ENCODE data around the gene CLIP3.

The CLIP3 gene

DNA sequence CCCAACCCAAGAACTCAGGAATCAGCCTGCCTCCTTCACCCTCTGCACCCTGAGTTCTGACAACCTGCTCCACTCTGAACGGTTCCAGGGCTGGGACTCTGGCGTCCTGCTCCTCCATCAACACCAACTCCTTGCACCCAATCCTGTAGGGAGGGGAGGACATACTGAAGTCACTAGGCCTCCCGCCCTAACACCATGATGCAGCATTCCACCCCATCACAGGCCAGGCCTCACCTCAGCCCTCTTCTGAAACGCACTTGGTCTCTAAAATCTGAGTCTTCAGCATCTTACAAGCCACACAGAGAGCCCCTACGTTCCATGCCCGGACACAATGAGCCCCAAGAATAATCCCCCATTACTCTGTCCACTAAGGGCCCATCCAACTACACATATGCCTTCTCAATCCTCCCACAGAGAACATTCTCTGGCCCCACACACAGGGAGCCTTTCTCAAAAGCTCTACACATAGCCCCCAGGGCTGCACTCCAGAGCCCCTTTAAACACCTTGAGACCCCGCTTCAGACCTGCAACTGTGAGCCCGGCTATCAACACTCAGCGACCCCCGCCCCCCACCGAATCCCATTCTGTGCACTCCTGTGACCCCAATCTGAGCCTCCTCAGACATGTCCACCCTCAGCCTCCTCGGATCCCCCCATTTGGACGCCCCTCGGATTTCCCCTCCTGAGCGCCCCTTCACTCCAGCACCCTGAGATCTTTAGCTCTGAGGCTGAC is 19.2 kb downstream of the CLIP3 start:
- H4K8ac ChIP-seq (ENCODE audit: low read depth, low read length), result no peak overlapping the region
- H3K79me1 ChIP-seq (ENCODE audit: low read depth, low read length), result peaks cover 8% of the 10 kb centered on the region
- no peak for DNase-seq (ENCODE audit: low spot score)
- H3K14ac ChIP-seq (ENCODE audit: low read length), result no peak overlapping the region
- peaks cover 21 to 26% of the 10 kb centered on the region in 2 donors for H3K36me3 ChIP-seq (replicated peaks in 1 of 2; ENCODE audit: control insufficient read depth in 2 of 2, insufficient read depth in 2 of 2, low read length in 2 of 2)
- no peak overlapping the region for H3K9ac ChIP-seq (ENCODE audit: low read depth, low read length, poor library complexity)
- no peak overlapping the region for H3K27ac ChIP-seq (replicated peaks; ENCODE audit: low read length)
- peak overlapping the region; percentile 64 for H2AK5ac ChIP-seq (ENCODE audit: low read depth, low read length)
- H3K4me3 ChIP-seq (ENCODE audit: low read length in 2 of 2), result peak overlapping the region; percentile 90 to 91
- peaks cover 7 to 19% of the 10 kb centered on the region in 2 donors for H3K4me1 ChIP-seq (ENCODE audit: control insufficient read depth in 2 of 2, insufficient read depth in 1 of 2, low read depth in 1 of 2, low read length in 2 of 2)
- H4K91ac ChIP-seq (ENCODE audit: low read depth, low read length, poor library complexity), result no peak overlapping the region
- H2BK120ac ChIP-seq (ENCODE audit: low read depth, low read length), result peak overlapping the region; percentile 64
- no peak overlapping the region for H3K4ac ChIP-seq (ENCODE audit: low read length)
- WGBS, 2 donors (ENCODE audit: extremely low coverage in 2 of 2, insufficient read length in 2 of 2, insufficient replicate concordance in 1 of 2), result no CpG with 5 or more reads among the region's 15 CpGs
- peak overlapping the region; percentile 85 for H2AFZ ChIP-seq (ENCODE audit: low read length)
- H2BK12ac ChIP-seq (ENCODE audit: low read length), result no peak overlapping the region
- no peak overlapping the region for H2BK5ac ChIP-seq (ENCODE audit: low read length)
- H2BK15ac ChIP-seq (ENCODE audit: low read length), result no peak overlapping the region
- H3K4me2 ChIP-seq (ENCODE audit: insufficient read depth, low read length, poor library complexity, severe bottlenecking), result peak overlapping the region; percentile 84
- H3K23ac ChIP-seq (ENCODE audit: low read depth, low read length, poor library complexity), result no peak overlapping the region
- peak overlapping the region; percentile 76 for H3K18ac ChIP-seq (ENCODE audit: low read length)
- peaks cover 0 to 2% (median 0%) of the 10 kb centered on the region in 3 experiments for H3K27me3 ChIP-seq (ENCODE audit: control insufficient read depth in 3 of 3, insufficient read depth in 3 of 3, low read depth in 1 of 3, low read length in 3 of 3)
- H3K9me3 ChIP-seq (replicated peaks in 1 of 2; ENCODE audit: control insufficient read depth in 2 of 2, insufficient read depth in 1 of 2, low read depth in 1 of 2, low read length in 2 of 2), result no peaks in the 10 kb centered on the region

DNA sequence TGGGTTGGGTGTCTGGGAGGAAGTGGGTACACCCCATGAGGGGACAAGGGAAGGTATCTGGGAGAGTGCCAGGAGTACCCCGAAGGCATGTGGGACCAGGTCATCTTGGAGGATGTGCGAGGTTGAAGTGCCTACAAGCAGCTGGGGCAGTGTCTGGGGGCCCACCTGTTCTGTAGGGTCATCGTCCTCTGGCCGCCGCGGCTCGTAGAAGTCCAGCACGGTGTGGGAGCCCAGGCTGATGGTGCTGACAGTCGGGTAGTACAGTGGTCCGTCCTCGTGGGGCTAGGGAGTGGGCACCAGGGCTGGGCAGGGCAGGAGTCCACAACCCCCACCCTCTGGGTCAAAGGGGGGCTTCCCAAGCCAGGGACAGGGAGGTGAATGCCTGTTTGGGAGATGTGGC is 22.3 kb downstream of the CLIP3 start:
- H3K36me3 ChIP-seq (replicated peaks in 1 of 2; ENCODE audit: control insufficient read depth in 2 of 2, insufficient read depth in 2 of 2, low read length in 2 of 2), result peaks cover under 1 to 3% of the 10 kb centered on the region in 2 donors
- peak overlapping the region; percentile 35 for H3K18ac ChIP-seq (ENCODE audit: low read length)
- H2BK120ac ChIP-seq (ENCODE audit: low read depth, low read length), result no peak overlapping the region
- no peak overlapping the region for H4K91ac ChIP-seq (ENCODE audit: low read depth, low read length, poor library complexity)
- peak overlapping the region; percentile 75 for H2AK5ac ChIP-seq (ENCODE audit: low read depth, low read length)
- H3K9ac ChIP-seq (ENCODE audit: low read depth, low read length, poor library complexity), result no peak overlapping the region
- H3K9me3 ChIP-seq (replicated peaks in 1 of 2; ENCODE audit: control insufficient read depth in 2 of 2, insufficient read depth in 1 of 2, low read depth in 1 of 2, low read length in 2 of 2), result no peaks in the 10 kb centered on the region
- no peak overlapping the region for H3K4me2 ChIP-seq (ENCODE audit: insufficient read depth, low read length, poor library complexity, severe bottlenecking)
- H3K4ac ChIP-seq (ENCODE audit: low read length), result peak overlapping the region; percentile 53
- peaks cover 7 to 19% of the 10 kb centered on the region in 2 donors for H3K4me1 ChIP-seq (ENCODE audit: control insufficient read depth in 2 of 2, insufficient read depth in 1 of 2, low read depth in 1 of 2, low read length in 2 of 2)
- no peak overlapping the region for H3K14ac ChIP-seq (ENCODE audit: low read length)
- peak overlapping the region; percentile 95 for H2BK5ac ChIP-seq (ENCODE audit: low read length)
- WGBS, 2 donors (ENCODE audit: extremely low coverage in 2 of 2, insufficient read length in 2 of 2, insufficient replicate concordance in 1 of 2), result no CpG with 5 or more reads among the region's 11 CpGs
- H2BK12ac ChIP-seq (ENCODE audit: low read length), result no peak overlapping the region
- no peak for DNase-seq (ENCODE audit: low spot score)
- H3K79me1 ChIP-seq (ENCODE audit: low read depth, low read length), result peaks cover 11% of the 10 kb centered on the region
- H3K23ac ChIP-seq (ENCODE audit: low read depth, low read length, poor library complexity), result peak overlapping the region; percentile 55
- H3K4me3 ChIP-seq (ENCODE audit: low read length in 2 of 2), result no peak overlapping the region
- no peak overlapping the region for H3K27ac ChIP-seq (replicated peaks; ENCODE audit: low read length)
- H2BK15ac ChIP-seq (ENCODE audit: low read length), result peak overlapping the region; percentile 89
- H3K27me3 ChIP-seq (ENCODE audit: control insufficient read depth in 3 of 3, insufficient read depth in 3 of 3, low read depth in 1 of 3, low read length in 3 of 3), result peaks cover 0 to 2% (median 0%) of the 10 kb centered on the region in 3 experiments
- no peak overlapping the region for H4K8ac ChIP-seq (ENCODE audit: low read depth, low read length)
- H2AFZ ChIP-seq (ENCODE audit: low read length), result no peak overlapping the region

DNA sequence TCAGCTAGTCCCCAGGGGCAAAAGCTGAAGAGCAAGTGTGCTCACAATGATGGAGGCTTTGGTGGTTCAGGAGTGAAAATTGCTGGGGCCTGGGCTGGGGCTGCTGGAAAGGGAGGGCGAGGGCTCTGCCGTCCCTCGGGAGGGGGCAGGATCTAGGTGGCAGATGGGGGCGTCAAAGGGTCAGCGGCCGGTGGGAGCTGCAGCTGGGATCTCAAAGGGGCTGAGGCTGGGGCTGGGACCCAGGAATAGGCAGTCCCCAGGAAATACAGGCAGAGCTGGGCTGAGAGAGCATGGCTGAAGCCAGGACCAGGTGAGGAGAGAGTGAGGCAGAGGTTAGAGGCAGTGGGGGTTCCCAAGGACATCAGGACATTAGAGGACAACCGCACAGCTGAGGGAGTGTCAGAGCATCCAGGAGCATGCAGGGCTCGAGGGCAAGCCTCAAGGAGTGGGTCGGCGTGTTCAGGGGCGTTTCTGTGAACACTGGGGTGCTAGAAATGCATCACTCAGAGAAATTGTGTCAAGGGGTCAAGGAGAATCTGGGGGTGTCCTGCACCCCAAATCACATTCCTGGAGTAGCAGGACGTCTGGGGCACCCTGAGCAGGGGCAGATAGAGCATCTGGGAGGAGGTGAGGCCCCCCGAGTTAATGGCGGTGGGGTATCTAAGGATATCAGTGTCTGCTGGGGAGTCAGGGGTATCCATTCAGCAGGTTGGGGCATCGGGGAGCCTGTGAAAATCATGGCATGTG is 22.9 kb downstream of the CLIP3 start:
- Histone ChIP-seq H2BK15ac (ENCODE audit: low read length) (peak overlapping the region; percentile 93), H3K18ac (ENCODE audit: low read length) (peak overlapping the region; percentile 82), H2BK120ac (ENCODE audit: low read depth, low read length) (peak overlapping the region; percentile 78), H2AK5ac (ENCODE audit: low read depth, low read length) (peak overlapping the region; percentile 60), H3K27ac (replicated peaks; ENCODE audit: low read length) (peak overlapping the region; percentile 28), H2AFZ (ENCODE audit: low read length) (no peak overlapping the region), H3K36me3 (replicated peaks in 1 of 2; ENCODE audit: control insufficient read depth in 2 of 2, insufficient read depth in 2 of 2, low read length in 2 of 2) (peaks cover 0 to 3% of the 10 kb centered on the region in 2 donors), H3K4me2 (ENCODE audit: insufficient read depth, low read length, poor library complexity, severe bottlenecking) (peak overlapping the region; percentile 69), H3K4me1 (ENCODE audit: control insufficient read depth in 2 of 2, insufficient read depth in 1 of 2, low read depth in 1 of 2, low read length in 2 of 2) (peaks cover 5 to 19% of the 10 kb centered on the region in 2 donors), H3K9ac (ENCODE audit: low read depth, low read length, poor library complexity) (peak overlapping the region; percentile 90), H2BK5ac (ENCODE audit: low read length) (peak overlapping the region; percentile 95), H4K8ac (ENCODE audit: low read depth, low read length) (no peak overlapping the region), H3K4me3 (ENCODE audit: low read length in 2 of 2) (peak overlapping the region in 1 of 2 donors; percentile 46), H3K27me3 (ENCODE audit: control insufficient read depth in 3 of 3, insufficient read depth in 3 of 3, low read depth in 1 of 3, low read length in 3 of 3) (peaks cover 0 to 2% (median 0%) of the 10 kb centered on the region in 3 experiments), H3K14ac (ENCODE audit: low read length) (peak overlapping the region; percentile 5), H3K23ac (ENCODE audit: low read depth, low read length, poor library complexity) (peak overlapping the region; percentile 97), H2BK12ac (ENCODE audit: low read length) (peak overlapping the region; percentile 78), H3K9me3 (replicated peaks in 1 of 2; ENCODE audit: control insufficient read depth in 2 of 2, insufficient read depth in 1 of 2, low read depth in 1 of 2, low read length in 2 of 2) (no peaks in the 10 kb centered on the region), H3K4ac (ENCODE audit: low read length) (peak overlapping the region; percentile 38), H3K79me1 (ENCODE audit: low read depth, low read length) (peaks cover 11% of the 10 kb centered on the region), H4K91ac (ENCODE audit: low read depth, low read length, poor library complexity) (no peak overlapping the region)
- WGBS, 2 donors (ENCODE audit: extremely low coverage in 2 of 2, insufficient read length in 2 of 2, insufficient replicate concordance in 1 of 2), result no CpG with 5 or more reads among the region's 15 CpGs
- DNase-seq (ENCODE audit: low spot score), result no peak

DNA sequence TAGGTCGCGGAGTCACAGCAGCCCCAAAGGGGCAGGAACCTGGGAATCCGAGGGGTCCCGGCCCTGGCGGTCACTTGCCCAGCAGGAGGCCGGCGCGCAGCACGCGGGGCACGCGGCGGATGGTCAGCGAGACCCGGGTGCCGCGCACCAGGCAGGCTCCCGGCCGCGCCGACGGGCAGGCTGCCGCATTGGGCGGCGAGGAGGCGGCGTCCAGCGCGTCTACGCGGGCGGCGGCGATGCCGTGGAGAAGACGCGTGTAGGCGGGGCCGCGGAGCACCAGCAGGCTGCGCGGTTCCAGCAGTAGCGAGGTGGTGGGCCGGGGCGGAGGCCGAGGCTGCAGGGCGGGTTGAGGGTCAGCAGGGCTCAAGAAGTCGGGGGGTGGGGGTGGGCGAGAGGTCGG is 23.5 kb downstream of the CLIP3 start:
- Histone ChIP-seq H2AFZ (ENCODE audit: low read length) (no peak overlapping the region), H3K23ac (ENCODE audit: low read depth, low read length, poor library complexity) (peak overlapping the region; percentile 97), H4K8ac (ENCODE audit: low read depth, low read length) (no peak overlapping the region), H3K27ac (replicated peaks; ENCODE audit: low read length) (no peak overlapping the region), H3K4me3 (ENCODE audit: low read length in 2 of 2) (peak overlapping the region in 1 of 2 donors; percentile 78), H2AK5ac (ENCODE audit: low read depth, low read length) (peak overlapping the region; percentile 60), H3K9ac (ENCODE audit: low read depth, low read length, poor library complexity) (peak overlapping the region; percentile 90), H2BK12ac (ENCODE audit: low read length) (no peak overlapping the region), H3K4me2 (ENCODE audit: insufficient read depth, low read length, poor library complexity, severe bottlenecking) (peak overlapping the region; percentile 69), H3K14ac (ENCODE audit: low read length) (no peak overlapping the region), H4K91ac (ENCODE audit: low read depth, low read length, poor library complexity) (no peak overlapping the region), H2BK15ac (ENCODE audit: low read length) (peak overlapping the region; percentile 93), H3K9me3 (replicated peaks in 1 of 2; ENCODE audit: control insufficient read depth in 2 of 2, insufficient read depth in 1 of 2, low read depth in 1 of 2, low read length in 2 of 2) (no peaks in the 10 kb centered on the region), H3K79me1 (ENCODE audit: low read depth, low read length) (peaks cover 14% of the 10 kb centered on the region), H3K4me1 (ENCODE audit: control insufficient read depth in 2 of 2, insufficient read depth in 1 of 2, low read depth in 1 of 2, low read length in 2 of 2) (peaks cover 5 to 17% of the 10 kb centered on the region in 2 donors), H2BK5ac (ENCODE audit: low read length) (no peak overlapping the region), H3K4ac (ENCODE audit: low read length) (no peak overlapping the region), H2BK120ac (ENCODE audit: low read depth, low read length) (peak overlapping the region; percentile 78), H3K18ac (ENCODE audit: low read length) (peak overlapping the region; percentile 82), H3K27me3 (ENCODE audit: control insufficient read depth in 3 of 3, insufficient read depth in 3 of 3, low read depth in 1 of 3, low read length in 3 of 3) (peaks cover 0 to 2% (median 0%) of the 10 kb centered on the region in 3 experiments), H3K36me3 (replicated peaks in 1 of 2; ENCODE audit: control insufficient read depth in 2 of 2, insufficient read depth in 2 of 2, low read length in 2 of 2) (peaks cover 3 to 4% of the 10 kb centered on the region in 2 donors)
- peak; percentile 55 for DNase-seq (ENCODE audit: low spot score)
- no CpG with 5 or more reads among the region's 50 CpGs for WGBS, 2 donors (ENCODE audit: extremely low coverage in 2 of 2, insufficient read length in 2 of 2, insufficient replicate concordance in 1 of 2)

Data from neuronal stem cell (in vitro differentiated cells).